ENCODE results near the gene CCDC6.

CCDC6 gene

DNA sequence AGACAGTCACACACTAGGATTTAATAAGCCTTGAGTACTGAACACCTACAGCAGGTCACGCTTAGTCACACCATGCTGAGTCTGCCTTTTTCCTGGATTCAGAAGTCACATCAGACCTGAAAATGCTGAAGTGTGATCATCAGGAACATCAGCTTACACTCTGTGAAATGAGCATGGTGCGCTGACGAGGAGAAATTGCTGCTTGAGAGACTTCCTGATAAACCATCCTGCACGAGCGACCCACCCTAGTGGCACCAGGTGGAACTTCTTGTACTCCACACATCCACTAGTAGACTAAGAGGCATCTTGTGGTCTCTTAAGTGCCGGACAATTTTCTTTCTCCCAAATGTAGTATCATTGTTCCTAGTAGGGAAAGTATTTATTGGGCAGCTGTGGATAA is 101.3 kb downstream of the CCDC6 start:
- H4K20me1 ChIP-seq (ENCODE audit: insufficient read depth): no peaks in the 10 kb centered on the region
- H3K27ac ChIP-seq: no peak overlapping the region
- TF ChIP-seq, protein P1, sequence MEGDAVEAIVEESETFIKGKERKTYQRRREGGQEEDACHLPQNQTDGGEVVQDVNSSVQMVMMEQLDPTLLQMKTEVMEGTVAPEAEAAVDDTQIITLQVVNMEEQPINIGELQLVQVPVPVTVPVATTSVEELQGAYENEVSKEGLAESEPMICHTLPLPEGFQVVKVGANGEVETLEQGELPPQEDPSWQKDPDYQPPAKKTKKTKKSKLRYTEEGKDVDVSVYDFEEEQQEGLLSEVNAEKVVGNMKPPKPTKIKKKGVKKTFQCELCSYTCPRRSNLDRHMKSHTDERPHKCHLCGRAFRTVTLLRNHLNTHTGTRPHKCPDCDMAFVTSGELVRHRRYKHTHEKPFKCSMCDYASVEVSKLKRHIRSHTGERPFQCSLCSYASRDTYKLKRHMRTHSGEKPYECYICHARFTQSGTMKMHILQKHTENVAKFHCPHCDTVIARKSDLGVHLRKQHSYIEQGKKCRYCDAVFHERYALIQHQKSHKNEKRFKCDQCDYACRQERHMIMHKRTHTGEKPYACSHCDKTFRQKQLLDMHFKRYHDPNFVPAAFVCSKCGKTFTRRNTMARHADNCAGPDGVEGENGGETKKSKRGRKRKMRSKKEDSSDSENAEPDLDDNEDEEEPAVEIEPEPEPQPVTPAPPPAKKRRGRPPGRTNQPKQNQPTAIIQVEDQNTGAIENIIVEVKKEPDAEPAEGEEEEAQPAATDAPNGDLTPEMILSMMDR (conservative IDR thresholded peaks at IDR 0.05; ENCODE audit: low read depth, low read length): peak; percentile 77
- no peak overlapping the region for H3K4me3 ChIP-seq (IDR thresholded peaks at IDR 0.05; ENCODE audit: insufficient read depth, low read depth, low read length)
- H2AFZ ChIP-seq (ENCODE audit: low read depth): no peak overlapping the region
- no peaks in the 10 kb centered on the region for H3K36me3 ChIP-seq (ENCODE audit: insufficient read depth)
- no peak overlapping the region for H3K9ac ChIP-seq
- no peaks in the 10 kb centered on the region for H3K27me3 ChIP-seq (ENCODE audit: insufficient read depth, low read depth)
- no peaks in the 10 kb centered on the region for H3K4me1 ChIP-seq (ENCODE audit: low read depth, poor library complexity, severe bottlenecking)
- no peaks in the 10 kb centered on the region for H3K79me2 ChIP-seq (ENCODE audit: insufficient read depth, low read depth)
- no peak overlapping the region for H3K4me2 ChIP-seq

DNA sequence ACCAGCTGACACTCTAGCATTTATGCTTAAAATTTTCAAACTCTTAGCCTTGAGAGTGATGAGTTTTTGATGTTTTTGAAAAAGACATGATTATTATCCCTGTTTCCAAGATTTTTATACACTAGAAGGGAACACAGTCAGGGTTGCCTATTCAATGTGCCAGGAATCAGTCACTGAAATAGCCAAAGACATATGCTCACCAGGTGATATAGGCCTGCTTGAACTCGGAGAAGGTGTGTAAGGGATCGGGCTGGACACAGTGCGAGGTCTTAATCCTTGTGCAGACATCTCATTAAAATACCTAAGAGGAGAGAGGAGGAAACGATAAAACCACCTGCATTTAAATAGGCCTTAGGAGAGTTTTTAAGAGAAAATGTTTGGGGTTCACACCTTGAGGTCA is 102.1 kb downstream of the CCDC6 start:
- no peak overlapping the region for H2AFZ ChIP-seq (ENCODE audit: low read depth)
- H3K4me3 ChIP-seq (IDR thresholded peaks at IDR 0.05; ENCODE audit: insufficient read depth, low read depth, low read length): no peak overlapping the region
- no peaks in the 10 kb centered on the region for H4K20me1 ChIP-seq (ENCODE audit: insufficient read depth)
- no peaks in the 10 kb centered on the region for H3K79me2 ChIP-seq (ENCODE audit: insufficient read depth, low read depth)
- no peak overlapping the region for H3K9ac ChIP-seq
- no peak overlapping the region for H3K27ac ChIP-seq
- H3K4me1 ChIP-seq (ENCODE audit: low read depth, poor library complexity, severe bottlenecking): no peaks in the 10 kb centered on the region
- no peaks in the 10 kb centered on the region for H3K27me3 ChIP-seq (ENCODE audit: insufficient read depth, low read depth)
- TF ChIP-seq, protein P1 (conservative IDR thresholded peaks at IDR 0.05; ENCODE audit: low read depth, low read length): no peak
- H3K36me3 ChIP-seq (ENCODE audit: insufficient read depth): 0 out of 2 replicates have a peak, but pooled peaks cover 4% of the 10 kb centered on the region
- H3K4me2 ChIP-seq: no peak overlapping the region

DNA sequence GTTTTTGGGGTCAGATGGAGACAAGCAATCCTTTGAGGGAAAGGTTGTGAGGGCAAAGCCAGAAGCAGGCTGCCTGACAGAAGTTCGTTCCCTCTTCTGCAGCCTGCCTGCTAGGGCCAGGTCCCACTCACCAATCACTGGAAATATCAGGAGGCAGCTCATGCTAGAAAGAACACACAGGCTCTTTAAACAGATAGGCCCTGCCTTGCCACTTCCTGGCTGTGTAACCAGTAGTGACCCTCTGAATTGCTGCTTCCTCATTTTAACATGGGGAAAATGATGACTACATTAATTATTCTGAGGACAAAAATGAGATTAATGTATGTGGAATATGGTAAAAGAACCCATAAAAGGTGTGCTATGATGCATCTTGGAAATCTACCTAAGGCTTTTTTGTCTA is 102.6 kb downstream of the CCDC6 start:
- Histone ChIP-seq H3K4me2 (no peak overlapping the region), H2AFZ (ENCODE audit: low read depth) (no peak overlapping the region), H3K79me2 (ENCODE audit: insufficient read depth, low read depth) (no peaks in the 10 kb centered on the region), H3K27ac (no peak overlapping the region), H3K9ac (no peak overlapping the region), H3K27me3 (ENCODE audit: insufficient read depth, low read depth) (no peaks in the 10 kb centered on the region), H3K36me3 (ENCODE audit: insufficient read depth) (0 out of 2 replicates have a peak, but pooled peaks cover 4% of the 10 kb centered on the region), H3K4me3 (IDR thresholded peaks at IDR 0.05; ENCODE audit: insufficient read depth, low read depth, low read length) (no peak overlapping the region), H3K4me1 (ENCODE audit: low read depth, poor library complexity, severe bottlenecking) (no peaks in the 10 kb centered on the region), H4K20me1 (ENCODE audit: insufficient read depth) (no peaks in the 10 kb centered on the region)
- TF ChIP-seq, protein P1 (conservative IDR thresholded peaks at IDR 0.05; ENCODE audit: low read depth, low read length): no peak

DNA sequence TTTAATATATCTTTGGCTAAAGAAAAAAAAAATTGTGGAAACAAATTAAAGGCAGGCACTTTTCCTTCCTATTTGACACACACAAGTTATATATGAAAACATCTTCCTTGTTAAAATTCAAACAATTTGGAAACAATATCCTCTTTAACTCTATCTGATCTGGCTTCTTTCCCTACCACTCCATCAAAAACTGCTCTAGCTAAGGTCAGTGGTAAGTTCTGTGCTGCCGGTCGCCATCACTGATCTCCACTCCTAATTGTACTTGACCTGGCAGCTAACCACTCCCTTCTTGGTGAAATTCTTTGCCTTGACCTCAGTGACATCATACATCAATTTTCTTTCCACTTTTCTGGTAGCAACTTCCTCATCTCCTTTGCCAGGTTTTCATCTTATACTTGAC is 105.2 kb downstream of the CCDC6 start:
- Histone ChIP-seq H3K36me3 (ENCODE audit: insufficient read depth) (0 out of 2 replicates have a peak, but pooled peaks cover 4% of the 10 kb centered on the region), H3K27ac (no peak overlapping the region), H2AFZ (ENCODE audit: low read depth) (no peak overlapping the region), H3K4me1 (ENCODE audit: low read depth, poor library complexity, severe bottlenecking) (no peaks in the 10 kb centered on the region), H3K27me3 (ENCODE audit: insufficient read depth, low read depth) (no peaks in the 10 kb centered on the region), H4K20me1 (ENCODE audit: insufficient read depth) (no peaks in the 10 kb centered on the region), H3K4me2 (no peak overlapping the region), H3K9ac (no peak overlapping the region), H3K79me2 (ENCODE audit: insufficient read depth, low read depth) (no peaks in the 10 kb centered on the region), H3K4me3 (IDR thresholded peaks at IDR 0.05; ENCODE audit: insufficient read depth, low read depth, low read length) (no peak overlapping the region)
- TF ChIP-seq, protein P1 (conservative IDR thresholded peaks at IDR 0.05; ENCODE audit: low read depth, low read length): no peak

Measured in KMS-11 (cell line).